Spinal cord (tissue), 10 donors: Measurements from ENCODE around the gene TET3. TPM values are rescaled to one million over a fixed set of nuclear protein-coding genes. Genes with fewer than 3 reads are reported as not detected.

Source experiments
- DNase-seq, 6 donors: peaks; one replicate each; pipeline versions ENCODE4 v3.0.0 to v3.0.0-alpha.2; 2013 to 2015; ENCODE audit warnings: low spot score in 6 of 6, low read depth in 4 of 6
- H3K27ac ChIP-seq: one replicate; pipeline ENCODE4 v1.5.1; 2013; ENCODE audit warnings: low read depth, low read length, control low read depth
- H3K27me3 ChIP-seq: one replicate; pipeline ENCODE4 v1.6.1; 2013; ENCODE audit warnings: low read length; ENCODE audit not compliant: control insufficient read depth, insufficient read depth
- H3K36me3 ChIP-seq: one replicate; pipeline ENCODE4 v1.6.1; 2013; ENCODE audit warnings: low read length; ENCODE audit not compliant: control insufficient read depth, insufficient read depth
- H3K4me1 ChIP-seq: one replicate; pipeline ENCODE4 v1.6.1; 2013; ENCODE audit warnings: low read length; ENCODE audit not compliant: control insufficient read depth, insufficient read depth
- H3K4me3 ChIP-seq: one replicate; pipeline ENCODE4 v1.5.1; 2013; ENCODE audit warnings: low read depth, low read length, control low read depth
- H3K9me3 ChIP-seq: one replicate; pipeline ENCODE4 v1.6.1; 2013; ENCODE audit warnings: low read length; ENCODE audit not compliant: control insufficient read depth, insufficient read depth
- WGBS: methylation state at CpG from one replicate; pipeline ENCODE4 v1.1.5; 2013; ENCODE audit warnings: missing lambda C conversion rate; ENCODE audit not compliant: insufficient coverage; 5-methylcytosine and 5-hydroxymethylcytosine counted together
- polyA plus RNA-seq, 2 donors: library from polyadenylated mRNA; unstranded; fragments of 120-200 nt; gene quantifications; one replicate each; pipeline ENCODE4 v1.2.1, GENCODE V29; 2013; ENCODE audit not compliant: insufficient read length in 2 of 2
- total RNA-seq, 2 donors: library from RNA; depleted of rRNA in 1 of 2; stranded (reverse); fragments of 120-200 nt in 1 of 2; fragments of >200 nt in 1 of 2; gene quantifications; one replicate each; pipeline versions ENCODE4 v1.2.3 to v1.2.4, GENCODE V29; 2013 to 2014
- donor health status: healthy.

TET3 gene
- total and polyA plus RNA-seq, 4 donors = 12.5 to 19.2 (median 14.5) TPM

DNA sequence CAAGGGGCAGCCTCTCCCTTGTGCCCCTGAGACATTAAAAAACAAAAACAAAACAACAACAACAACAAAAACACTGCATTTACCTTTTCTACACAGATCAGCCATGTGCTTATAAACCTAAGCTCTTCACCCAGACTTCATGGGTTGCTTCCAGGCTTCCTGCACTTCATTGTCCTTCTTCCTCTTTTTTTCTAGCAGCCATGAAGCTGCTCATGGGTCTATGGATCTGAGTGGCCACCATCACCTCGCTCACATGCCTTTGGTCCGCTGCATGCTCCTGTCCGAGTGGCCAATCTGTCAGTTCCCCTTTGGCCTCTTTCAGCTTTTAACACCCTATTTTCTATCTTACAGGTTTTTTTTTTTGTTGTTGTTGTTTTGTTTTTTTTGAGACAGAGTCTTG, 9.0 kb upstream of the TET3 start:
- no peak overlapping the region for H3K27ac ChIP-seq
- no peak for DNase-seq
- H3K4me1 ChIP-seq = peaks cover 4% of the 10 kb centered on the region
- WGBS = 86% methylated on average over 1 of the region's 3 CpGs
- no peaks in the 10 kb centered on the region for H3K36me3 ChIP-seq
- no peaks in the 10 kb centered on the region for H3K9me3 ChIP-seq
- peaks cover 23% of the 10 kb centered on the region for H3K27me3 ChIP-seq
- H3K4me3 ChIP-seq = no peak overlapping the region

GRCh38 chr2:73976803-73977202, 7.9 kb upstream of the TET3 start:
- no peak for DNase-seq
- H3K9me3 ChIP-seq = no peaks in the 10 kb centered on the region
- H3K27me3 ChIP-seq = peaks cover 33% of the 10 kb centered on the region
- peaks cover 8% of the 10 kb centered on the region for H3K4me1 ChIP-seq
- 100% methylated on average over 1 of the region's 1 CpG for WGBS
- H3K36me3 ChIP-seq = no peaks in the 10 kb centered on the region
- H3K27ac ChIP-seq = no peak overlapping the region
- H3K4me3 ChIP-seq = no peak overlapping the region

DNA sequence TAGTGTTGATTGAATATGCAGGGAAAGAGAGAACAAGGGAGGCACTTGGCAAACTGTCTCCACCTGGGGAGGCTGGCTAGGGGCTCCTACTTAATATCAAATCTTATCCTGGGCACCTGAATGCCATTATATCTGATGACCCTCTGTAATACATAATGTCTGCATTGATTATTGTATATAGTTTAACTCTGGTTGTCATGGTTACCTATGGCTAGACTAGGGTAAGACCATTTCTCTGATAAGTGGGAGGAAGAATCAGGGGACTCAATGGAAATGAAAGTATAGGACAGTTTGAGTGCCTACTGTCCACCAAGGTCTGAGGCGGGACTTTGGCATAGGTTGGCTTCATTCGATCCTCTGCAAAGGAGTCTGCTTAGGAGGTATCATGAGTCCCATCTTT, 7.2 kb upstream of the TET3 start:
- WGBS = 100% methylated on average over 2 of the region's 2 CpGs
- H3K9me3 ChIP-seq = no peaks in the 10 kb centered on the region
- H3K36me3 ChIP-seq = no peaks in the 10 kb centered on the region
- H3K27ac ChIP-seq = no peak overlapping the region
- no peak for DNase-seq
- H3K27me3 ChIP-seq = peaks cover 35% of the 10 kb centered on the region
- H3K4me1 ChIP-seq = peaks cover 9% of the 10 kb centered on the region
- no peak overlapping the region for H3K4me3 ChIP-seq

GRCh38 chr2:73979021-73979420, 5.7 kb upstream of the TET3 start:
- DNase-seq = no peak
- no peak overlapping the region for H3K27ac ChIP-seq
- H3K36me3 ChIP-seq = no peaks in the 10 kb centered on the region
- peaks cover 35% of the 10 kb centered on the region for H3K27me3 ChIP-seq
- peaks cover 17% of the 10 kb centered on the region for H3K4me1 ChIP-seq
- no peak overlapping the region for H3K4me3 ChIP-seq
- no peaks in the 10 kb centered on the region for H3K9me3 ChIP-seq
- WGBS = 62% methylated on average over 5 of the region's 5 CpGs

DNA sequence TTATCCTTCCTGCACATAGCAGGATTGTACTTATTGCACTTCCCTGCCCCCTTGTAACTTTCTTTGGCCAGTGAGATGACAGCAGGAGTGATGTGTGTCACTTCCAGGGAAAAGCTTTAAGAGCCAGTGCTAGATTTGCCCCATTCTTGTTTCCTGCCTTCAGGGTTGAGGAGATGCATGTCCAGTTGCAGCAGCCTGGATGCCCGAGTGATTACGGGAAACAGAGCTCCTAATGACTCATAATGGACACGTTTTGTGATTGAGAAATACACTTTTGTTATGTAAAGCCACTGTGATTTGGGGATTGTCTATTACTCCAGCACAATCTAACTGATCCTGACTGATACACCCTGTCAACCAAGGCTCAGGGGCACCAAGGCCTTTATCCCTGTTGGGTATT, 5.0 kb upstream of the TET3 start:
- Histone ChIP-seq H3K9me3 (no peaks in the 10 kb centered on the region), H3K27me3 (peaks cover 35% of the 10 kb centered on the region), H3K27ac (no peak overlapping the region), H3K36me3 (no peaks in the 10 kb centered on the region), H3K4me3 (no peak overlapping the region), H3K4me1 (peaks cover 20% of the 10 kb centered on the region)
- WGBS = no CpG with 5 or more reads among the region's 3 CpGs
- no peak for DNase-seq

DNA sequence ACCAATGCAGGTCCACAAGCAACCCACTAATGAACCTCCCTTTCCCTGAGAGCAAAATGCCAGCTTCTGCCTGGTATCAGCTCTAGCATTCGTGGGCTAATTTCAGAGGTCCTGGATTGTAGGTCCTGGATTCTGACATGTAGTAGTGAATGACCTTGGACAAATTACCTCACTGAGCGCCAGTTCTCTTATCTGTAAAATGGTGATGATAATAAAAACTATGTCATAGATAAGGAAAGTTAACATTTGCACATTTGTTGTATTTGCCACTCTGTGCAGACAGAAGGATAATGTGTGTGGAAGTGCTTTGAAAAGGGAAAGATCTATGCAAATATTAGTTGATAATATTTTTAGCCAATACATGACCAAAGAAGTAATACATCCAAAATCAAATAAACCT, 4.1 kb upstream of the TET3 start:
- no peak overlapping the region for H3K4me3 ChIP-seq
- peaks cover 35% of the 10 kb centered on the region for H3K27me3 ChIP-seq
- peaks cover 22% of the 10 kb centered on the region for H3K4me1 ChIP-seq
- no peaks in the 10 kb centered on the region for H3K36me3 ChIP-seq
- no CpG with 5 or more reads among the region's 2 CpGs for WGBS
- DNase-seq = no peak
- H3K9me3 ChIP-seq = no peaks in the 10 kb centered on the region
- H3K27ac ChIP-seq = no peak overlapping the region

- Histone ChIP-seq H3K27ac (no peak overlapping the region), H3K4me1 (peaks cover 30% of the 10 kb centered on the region), H3K9me3 (no peaks in the 10 kb centered on the region), H3K4me3 (peak overlapping the region; percentile 27), H3K27me3 (peaks cover 35% of the 10 kb centered on the region), H3K36me3 (peaks cover 3% of the 10 kb centered on the region)
- 5% methylated on average over 27 of the region's 31 CpGs for WGBS
- DNase-seq = no peak
These were observed 3.4 kb upstream of the TET3 start for GRCh38 chr2:73981081-73982001.

- H3K27me3 ChIP-seq = peaks cover 35% of the 10 kb centered on the region
- WGBS = 76% methylated on average over 7 of the region's 7 CpGs
- H3K4me3 ChIP-seq = no peak overlapping the region
- DNase-seq = no peak
- no peak overlapping the region for H3K27ac ChIP-seq
- peaks cover 36% of the 10 kb centered on the region for H3K4me1 ChIP-seq
- no peaks in the 10 kb centered on the region for H3K9me3 ChIP-seq
- H3K36me3 ChIP-seq = peaks cover 4% of the 10 kb centered on the region
These were observed 2.5 kb upstream of the TET3 start for GRCh38 chr2:73982140-73982617.

DNA sequence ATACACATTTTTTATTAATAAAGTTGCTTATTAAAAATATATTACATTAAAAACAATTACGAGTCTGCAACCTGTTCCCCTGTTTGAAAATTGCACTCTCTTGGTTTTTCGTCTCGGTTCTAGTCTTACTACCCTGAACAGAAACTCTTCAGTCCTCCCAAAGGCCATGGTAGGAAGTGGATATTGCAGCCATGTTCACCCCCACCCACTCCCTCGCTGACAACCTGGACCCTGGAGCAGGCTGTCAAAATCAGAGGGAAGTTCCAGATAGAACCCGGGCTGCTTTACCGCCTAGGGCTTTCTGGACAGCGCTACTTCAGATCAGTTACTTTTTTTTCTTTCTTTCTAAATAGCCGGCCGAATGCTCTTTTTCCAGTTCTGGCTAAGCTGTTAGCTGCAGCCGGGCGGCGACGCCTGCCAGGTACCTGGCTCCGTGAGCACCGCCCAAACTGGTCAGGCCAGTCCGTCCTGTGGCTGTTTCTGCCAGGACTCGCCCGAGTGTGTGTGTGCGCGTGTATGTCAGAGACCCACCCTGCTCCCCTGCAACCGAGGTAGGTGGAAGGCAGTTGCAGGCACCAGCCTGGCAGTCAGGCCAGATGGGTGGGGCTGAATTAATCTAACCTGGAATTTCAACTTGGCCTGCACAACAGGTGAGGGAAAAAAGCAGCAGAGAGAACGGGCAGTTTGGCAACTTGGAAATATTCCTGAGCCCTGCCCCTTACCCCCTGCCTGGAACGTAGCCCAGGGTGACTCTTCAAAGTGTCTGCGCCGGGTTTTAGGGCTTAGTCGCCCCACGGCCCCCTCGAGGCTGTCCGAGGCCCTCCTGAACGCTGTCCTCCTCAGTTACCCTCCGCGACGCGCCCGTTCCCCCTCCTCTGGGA, 1.1 kb upstream of the TET3 start:
- 10% methylated on average over 32 of the region's 35 CpGs for WGBS
- peak overlapping the region; percentile 41 for H3K4me3 ChIP-seq
- DNase-seq = peak in 1 of 6 donors; percentile 52
- H3K36me3 ChIP-seq = peaks cover 7% of the 10 kb centered on the region
- peaks cover 33% of the 10 kb centered on the region for H3K27me3 ChIP-seq
- no peaks in the 10 kb centered on the region for H3K9me3 ChIP-seq
- H3K27ac ChIP-seq = peak overlapping the region; percentile 15
- H3K4me1 ChIP-seq = peaks cover 50% of the 10 kb centered on the region
